Stimulated activated CD8-positive, alpha-beta memory T cell treated with anti-CD3 and anti-CD28 coated beads, Interleukin-2, amount 100 ng/mL, for 48 hours (primary cell): ENCODE measurements around the gene TMEM248.
"Not testable (repeated sequence)": the region's sequence is repeated elsewhere in the genome, so short reads cannot be mapped to it uniquely, and the experiment has no call there.

Experiments
- DNase-seq, 2 donors: peaks; one replicate each; pipeline ENCODE4 v3.0.0-alpha.2; 2020; ENCODE audit warnings: low read depth in 2 of 2

The TMEM248 gene

GRCh38 chr7:67000601-67001258 lies 79.7 kb downstream of the TMEM248 start:
- not testable (repeated sequence) for DNase-seq

- not testable (repeated sequence) for DNase-seq
Measured at GRCh38 chr7:67004145-67004544, 83.1 kb downstream of the TMEM248 start.

GRCh38 chr7:67006965-67007364 lies 85.9 kb downstream of the TMEM248 start:
- DNase-seq: no peak
